ENCODE results near the gene C1orf105.

Gene C1orf105, protein sequence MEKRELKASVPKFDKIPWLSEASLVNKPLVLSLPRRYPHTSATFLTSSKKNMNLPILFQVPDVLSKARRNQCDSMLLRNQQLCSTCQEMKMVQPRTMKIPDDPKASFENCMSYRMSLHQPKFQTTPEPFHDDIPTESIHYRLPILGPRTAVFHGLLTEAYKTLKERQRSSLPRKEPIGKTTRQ

DNA sequence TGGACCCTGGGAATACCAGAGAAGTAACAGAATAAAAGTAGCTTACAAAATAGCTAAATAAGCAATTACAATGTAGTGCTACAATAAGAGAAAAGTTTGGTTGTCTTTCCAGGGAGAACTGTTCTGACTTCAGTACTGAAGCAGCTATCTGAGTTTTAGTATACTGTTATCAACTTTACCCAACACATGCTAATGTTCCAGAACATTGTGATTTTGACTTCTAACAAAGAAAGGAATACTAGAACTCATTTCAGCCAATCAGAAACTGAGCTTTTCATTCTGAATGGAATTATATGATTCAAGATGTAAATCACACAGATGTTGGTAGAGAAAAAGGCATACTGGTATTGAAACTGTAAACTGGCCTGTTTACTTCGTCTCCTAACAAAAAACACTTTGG lies at the start of gene C1orf105:
Gene C1orf105, plus strand, starts transcription at position 301 of the 400 bp plus-strand sequence. CDS start 201 bp downstream, outside the sequence.
- FAIRE-seq = peak; percentile 92

DNA sequence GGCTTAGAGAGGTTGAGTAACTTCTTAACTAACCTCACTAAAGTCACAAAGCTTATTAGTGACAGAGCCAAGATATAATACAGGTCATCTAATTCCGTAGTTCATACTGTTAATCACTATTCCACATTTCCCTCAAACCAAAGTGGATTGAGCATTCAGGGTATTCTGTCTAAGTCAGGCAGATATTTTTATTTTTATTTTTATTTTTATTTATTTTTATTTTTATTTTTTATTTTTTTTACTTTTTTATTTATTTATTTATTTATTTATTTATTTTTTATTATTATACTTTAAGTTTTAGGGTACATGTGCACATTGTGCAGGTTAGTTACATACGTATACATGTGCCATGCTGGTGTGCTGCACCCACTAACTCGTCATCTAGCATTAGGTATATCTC lies 48.8 kb upstream of the C1orf105 start:
- FAIRE-seq = peak; percentile 87

DNA sequence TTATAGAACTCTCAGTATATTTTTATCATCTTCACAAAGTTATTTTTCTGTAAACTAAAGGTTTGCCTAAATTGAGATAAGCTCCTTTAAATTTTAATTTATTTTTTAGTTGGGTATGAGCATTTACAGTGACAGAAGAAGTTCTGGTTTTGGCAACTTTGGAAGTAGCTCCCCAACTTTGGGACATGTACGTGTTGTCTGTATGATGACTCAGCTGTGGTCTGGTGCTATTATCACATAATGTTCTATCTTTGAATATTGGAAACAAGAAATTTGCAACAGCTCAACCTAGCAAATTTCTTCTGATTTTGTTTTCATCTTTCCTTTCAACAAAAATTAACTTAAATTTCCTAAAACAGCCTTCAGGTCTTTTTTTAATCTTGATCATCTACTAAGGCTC lies 46.6 kb upstream of the C1orf105 start:
- FAIRE-seq = no peak

DNA sequence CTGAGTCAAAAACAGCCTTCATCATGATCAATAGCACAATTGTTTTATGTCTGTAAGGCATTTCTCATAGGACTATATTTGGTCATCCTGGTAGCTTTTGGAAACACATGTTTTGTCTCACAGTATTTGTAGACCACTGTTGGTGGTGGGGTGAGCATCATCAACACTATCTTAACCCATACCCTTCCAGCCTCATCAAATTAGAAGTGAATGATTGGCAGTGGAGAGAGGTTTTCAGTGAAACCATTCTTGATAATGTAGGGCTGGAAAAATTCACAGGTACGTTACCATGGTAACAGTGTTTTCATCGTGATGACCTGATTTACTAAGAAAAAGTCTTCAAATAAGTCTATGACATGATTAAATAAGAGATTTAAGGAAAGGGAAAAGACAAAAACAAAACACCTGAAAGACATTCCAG lies 45.3 kb upstream of the C1orf105 start:
- no peak for FAIRE-seq

DNA sequence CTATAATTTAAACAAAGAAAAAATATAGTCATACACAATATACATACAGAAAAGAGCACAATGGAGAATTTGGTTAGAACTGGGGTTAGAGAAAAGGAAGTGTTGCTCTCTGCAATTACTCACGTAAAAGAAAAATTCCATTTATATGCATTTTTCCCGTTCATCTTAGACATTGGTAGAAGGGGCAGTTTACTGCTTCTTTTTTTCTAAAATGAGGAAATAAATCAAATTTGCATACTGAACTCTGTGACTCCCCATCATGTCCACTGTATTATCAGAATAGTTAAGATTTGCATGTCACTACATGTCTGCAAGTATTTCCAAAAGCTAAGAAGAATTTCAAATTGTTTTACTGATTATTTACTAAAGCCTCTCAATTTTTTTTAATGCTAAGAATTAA lies 44.1 kb upstream of the C1orf105 start:
- no peak for FAIRE-seq

DNA sequence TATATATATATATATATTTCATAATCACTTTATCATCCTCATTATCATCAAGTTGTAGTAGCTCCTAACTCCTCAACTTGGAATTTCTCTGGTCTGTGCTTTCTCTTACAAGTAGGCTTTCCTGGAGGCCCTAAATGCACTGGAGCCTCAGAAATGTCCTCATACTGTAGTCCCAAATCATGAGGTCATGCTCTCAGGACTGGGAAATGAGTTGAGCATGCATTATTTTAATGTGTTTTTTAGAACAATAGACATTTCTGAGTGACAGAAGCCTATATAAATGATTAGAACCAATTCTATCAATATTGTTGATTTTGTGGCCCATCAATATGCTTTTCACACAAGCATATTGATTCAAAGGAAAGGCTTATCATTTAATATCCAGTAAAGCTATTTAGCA lies 42.9 kb upstream of the C1orf105 start:
- no peak for FAIRE-seq

DNA sequence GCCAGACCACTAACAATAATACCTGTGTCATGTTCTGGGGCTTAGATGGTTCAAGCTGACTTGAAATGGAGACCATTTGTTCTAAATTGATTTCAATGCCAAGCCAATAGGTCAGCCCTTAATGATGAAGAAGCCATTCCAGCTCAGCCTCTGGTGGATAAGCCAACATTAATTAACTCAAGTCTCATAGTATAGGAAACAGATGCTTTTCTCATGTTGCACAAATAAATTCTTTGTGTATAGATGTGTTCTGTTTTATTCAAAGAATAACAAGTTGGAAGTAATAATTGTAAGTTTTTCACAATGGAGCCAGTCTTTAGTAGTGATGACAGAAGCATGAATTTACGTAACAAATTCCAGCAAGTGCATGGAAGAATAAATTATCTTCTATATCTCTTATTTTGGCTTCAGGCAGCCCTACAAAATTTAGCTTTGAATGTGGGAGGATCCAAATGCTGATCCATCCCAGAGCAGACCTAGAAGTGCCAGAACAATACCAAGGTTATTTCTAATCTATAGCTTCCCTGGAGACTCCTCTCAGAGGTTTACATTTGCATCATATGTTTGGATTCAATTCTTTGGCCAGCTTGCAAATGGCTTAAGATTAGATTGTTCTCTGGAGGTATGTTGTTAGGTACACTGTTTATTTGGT lies 42.2 kb upstream of the C1orf105 start:
- peak; percentile 100 for FAIRE-seq

DNA sequence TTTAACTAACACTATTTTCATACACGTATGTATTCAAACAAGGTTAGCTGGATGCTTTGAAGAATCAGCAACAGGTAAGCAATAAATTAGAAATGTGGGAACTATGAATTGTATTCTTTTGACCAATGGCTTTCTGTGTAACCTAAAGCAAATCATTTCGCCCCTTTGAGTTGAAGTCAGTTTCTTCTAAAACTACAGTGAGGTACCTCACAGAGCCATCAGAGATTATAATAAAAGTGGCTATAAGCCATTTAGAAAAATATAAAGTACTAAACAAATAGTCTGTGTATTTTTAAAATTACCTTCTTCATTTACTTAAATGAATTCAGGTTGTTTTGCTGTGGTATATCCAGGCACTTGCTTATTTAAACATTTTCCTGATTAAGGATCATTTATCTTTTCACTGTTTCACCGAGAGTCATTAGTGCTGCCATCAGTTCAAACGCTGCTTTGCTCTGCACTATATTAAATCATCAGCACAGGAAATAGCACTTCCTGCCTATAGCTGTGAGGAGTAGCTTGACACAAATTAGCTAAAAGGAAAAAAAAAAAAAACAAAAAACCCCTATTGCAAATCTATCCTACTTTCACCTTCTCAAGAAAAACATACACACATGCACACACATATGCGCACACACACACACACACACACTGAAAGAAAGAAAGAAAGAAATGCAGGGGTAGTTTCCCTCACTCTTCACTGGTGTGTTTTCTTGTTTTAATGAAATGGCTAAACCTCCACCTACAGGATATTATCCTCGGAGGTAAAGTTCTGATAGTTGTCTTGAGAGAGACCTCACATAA lies 39.8 kb upstream of the C1orf105 start:
- FAIRE-seq = no peak

DNA sequence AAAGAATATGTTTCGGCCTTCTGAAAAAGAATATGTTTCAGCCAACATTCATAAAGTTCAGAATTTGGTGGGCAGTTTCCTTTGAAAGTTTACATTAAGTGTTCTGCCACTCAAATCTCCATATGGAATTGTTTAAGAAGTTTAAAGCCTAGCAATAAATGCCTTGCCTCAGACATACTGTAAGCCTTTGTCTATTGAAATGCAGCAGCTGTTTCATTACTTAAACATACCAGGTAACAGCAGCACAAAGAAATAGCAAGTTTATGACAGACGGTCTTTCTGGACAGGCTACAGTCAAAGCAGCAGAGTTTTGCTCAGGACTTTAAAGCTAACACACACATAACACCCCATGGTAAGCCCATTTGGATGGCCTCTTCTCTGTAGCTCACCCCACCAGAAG lies 38.5 kb upstream of the C1orf105 start:
- FAIRE-seq = no peak

DNA sequence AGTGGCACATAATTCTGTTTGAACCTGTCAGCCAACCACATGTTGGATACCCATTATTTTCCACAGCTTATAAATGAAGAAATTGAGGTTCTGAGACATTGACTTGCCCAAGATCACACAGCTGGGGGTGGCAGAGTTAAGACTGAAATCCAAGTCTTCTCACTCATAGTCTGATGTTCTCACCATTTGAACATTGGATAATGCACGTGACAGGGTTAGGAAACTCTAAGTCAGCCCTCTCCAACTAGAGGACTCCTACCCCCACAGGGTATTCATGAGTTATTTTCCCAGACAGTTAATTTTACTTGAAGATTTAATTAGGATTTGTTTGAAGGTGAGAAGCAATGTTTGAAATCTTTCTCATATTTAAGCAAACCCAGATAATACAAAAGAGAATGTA lies 38.1 kb upstream of the C1orf105 start:
- FAIRE-seq = no peak

DNA sequence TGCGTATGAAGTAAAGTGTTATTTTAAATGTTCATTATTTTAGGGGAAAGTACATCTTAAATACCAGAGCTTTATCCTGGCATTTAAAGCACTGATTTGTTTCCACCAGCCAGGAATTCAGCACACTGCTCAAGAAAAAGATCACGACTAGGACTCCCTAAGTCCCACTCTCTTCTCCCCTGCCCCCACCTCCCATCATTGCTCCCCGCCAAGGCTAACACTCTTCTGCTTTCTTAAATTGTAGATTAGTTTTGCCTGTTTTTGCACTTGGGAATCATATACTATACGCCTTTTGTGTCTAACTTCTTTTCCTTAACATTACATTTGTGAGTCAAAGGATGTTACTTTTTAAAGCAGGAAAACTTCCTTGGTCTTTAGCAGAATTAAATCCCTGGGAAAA lies 37.5 kb upstream of the C1orf105 start:
- no peak for FAIRE-seq

DNA sequence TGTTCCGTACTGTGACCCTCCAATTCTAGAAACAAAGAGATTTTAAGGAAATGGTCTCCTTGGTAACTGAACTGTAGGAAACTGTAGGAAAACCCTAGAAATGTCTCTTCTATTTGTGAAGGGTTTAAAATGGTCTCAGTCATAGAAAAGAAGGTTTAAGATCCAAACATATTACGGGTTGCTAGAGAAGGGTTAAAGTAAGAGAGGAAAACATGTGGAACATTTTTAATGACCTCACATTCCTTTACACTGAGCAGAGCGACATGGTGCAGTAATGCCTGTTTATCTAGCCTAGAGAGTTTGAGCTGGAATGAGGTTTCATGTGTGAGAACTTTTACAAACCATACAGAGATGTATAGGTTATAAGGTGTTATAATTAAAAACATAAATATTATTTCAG lies 36.9 kb upstream of the C1orf105 start:
- FAIRE-seq = no peak

DNA sequence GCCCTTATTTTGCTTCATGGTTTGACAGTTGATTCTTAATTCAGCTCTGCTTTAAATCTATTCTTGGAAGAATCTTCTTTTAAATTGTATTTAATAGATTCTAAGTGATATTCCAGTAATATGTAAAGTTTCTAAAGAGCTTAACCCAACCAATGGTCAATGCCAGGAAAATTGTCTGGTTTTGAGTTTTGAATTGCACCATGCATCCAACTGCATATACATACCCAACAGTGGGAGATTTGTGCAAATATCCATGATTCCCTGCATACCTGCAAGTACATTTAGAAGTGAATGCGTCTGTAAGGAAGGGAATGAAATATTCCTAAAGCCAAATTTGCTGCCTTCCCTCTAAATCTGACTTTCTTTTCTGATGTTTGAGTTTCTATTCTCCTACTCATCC lies 35.8 kb upstream of the C1orf105 start:
- FAIRE-seq = no peak

DNA sequence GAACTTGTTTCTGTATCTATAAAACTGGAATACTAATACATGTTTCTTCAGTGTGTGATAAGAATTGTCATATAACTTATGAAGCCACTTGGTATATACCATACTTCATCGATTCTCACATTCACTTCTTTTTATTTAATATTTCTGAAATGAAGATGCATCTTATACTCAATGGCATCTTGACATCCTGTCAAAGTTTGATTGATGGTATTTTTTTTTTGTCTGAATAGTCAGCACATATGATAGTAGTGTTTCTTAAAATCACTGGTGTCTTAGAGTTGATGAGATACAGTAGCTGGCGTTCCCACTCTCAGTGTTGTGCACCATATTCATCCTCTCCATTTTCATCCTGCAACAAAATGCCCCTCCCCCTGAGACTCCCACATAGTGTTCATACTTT lies 34.4 kb upstream of the C1orf105 start:
- FAIRE-seq = no peak

DNA sequence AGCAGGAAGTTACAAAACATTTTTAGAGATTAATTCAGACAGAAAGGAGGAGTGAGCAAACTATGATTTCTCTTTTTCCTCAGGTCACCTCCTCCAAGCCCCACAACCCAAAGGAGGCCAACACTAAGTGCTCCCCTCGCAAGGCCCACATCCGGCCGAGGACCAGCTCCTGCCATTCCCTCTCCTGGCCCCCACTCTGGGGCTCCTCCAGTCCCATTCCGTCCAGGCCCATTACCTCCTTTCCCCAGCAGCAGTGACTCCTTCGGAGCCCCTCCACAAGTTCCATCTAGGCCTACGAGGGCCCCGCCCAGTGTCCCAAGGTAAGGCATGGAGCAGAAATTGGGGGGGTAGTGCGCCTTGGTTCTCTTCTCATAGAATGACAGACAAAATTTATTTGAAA lies 32.0 kb upstream of the C1orf105 start:
- FAIRE-seq = no peak

DNA sequence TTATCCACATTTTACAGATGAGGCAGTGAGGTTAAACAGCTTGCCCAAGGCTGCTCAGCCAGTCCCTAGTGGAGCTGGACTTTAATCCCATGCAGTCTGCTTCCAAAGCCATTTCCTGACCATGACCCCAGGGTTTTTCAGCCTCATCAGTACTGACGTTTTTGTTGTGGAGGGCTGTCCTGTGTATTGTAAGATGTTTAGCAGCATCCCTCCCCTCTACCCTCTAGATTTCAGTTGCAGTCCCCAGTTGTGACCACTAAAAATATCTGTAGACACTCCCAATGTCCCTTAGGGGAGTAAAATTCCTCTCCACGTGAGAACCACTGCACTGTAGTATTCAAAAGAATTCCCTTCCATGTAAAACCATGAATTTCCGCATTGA lies 30.2 kb upstream of the C1orf105 start:
- FAIRE-seq = peak; percentile 100

DNA sequence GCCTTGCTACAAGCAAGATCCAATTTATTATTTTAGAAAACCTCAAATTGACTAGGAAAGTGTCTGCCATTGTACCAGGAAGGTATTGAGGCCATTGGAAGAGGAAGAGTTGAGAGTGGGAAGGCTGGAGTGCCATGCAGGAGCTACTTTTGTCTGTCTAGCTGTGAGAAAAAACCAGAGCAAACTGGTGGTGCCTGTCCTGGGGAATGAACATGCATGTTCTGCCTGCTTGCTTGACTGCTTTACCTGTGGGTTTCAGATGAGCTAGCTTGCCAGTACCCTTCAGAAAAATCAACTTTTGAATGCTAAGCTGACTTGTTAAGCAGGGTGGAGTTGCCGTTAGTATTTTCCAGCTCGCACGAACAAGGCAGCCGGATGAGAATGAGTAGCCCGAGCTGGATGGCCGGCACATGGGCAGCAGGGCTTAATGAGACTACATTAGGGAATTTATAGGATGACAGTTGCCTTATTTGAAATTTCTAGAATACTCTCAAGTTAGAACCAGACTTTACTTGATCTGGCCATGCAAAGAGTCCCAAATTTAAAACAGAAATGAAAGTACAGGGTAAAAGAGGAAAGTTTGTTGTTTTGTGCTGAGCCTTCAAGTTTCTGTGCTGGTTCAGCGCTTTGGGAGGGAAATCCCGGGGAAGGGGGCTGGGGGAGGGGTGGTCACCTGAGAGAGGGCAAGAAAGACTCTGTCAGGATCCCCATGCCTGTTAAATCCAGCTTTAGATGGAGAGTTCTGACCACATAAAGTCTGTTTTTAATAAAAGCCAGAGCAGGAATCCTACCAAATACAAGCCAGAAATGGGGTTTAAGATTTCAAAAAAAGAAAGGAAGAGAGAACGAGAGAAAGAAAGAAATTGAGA lies 29.6 kb upstream of the C1orf105 start:
- FAIRE-seq = no peak

DNA sequence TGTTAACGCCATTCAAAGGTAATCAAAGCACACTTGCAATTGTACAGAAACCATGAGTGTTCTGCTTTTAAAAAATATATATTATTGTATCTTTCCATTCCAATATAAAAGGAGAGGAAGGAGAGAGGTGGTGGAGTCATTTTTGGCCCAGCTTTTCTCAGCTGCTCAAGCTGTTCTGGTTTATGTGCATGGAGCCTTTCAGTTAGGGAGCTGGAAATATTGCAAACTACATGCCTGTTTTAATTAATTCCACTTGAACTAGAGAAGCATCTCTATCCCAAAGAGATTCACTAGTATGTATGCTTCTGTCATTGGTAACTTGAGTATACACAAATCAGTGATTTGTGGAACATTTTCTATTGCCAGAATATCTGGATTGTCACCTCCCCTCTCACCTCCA lies 28.5 kb upstream of the C1orf105 start:
- FAIRE-seq = no peak

DNA sequence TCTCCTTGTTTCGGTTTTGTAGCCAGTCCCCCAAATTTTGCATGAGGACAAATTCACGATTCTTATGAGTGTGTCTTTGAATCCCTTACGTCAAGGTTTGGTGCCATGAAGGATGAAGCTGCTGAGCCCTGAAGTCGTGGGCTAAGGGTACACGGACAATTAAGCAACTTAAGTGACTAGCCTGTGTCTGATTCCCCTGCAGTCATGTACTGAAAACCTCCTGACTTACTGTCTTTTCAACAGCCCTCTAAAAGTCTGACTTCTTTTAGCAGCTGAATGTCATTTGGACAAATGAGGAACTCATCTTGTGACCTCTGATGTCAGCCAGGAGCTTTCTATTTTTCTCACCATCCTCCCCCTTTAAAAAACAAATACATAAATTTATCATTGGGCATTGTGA lies 27.1 kb upstream of the C1orf105 start:
- FAIRE-seq = peak; percentile 99

DNA sequence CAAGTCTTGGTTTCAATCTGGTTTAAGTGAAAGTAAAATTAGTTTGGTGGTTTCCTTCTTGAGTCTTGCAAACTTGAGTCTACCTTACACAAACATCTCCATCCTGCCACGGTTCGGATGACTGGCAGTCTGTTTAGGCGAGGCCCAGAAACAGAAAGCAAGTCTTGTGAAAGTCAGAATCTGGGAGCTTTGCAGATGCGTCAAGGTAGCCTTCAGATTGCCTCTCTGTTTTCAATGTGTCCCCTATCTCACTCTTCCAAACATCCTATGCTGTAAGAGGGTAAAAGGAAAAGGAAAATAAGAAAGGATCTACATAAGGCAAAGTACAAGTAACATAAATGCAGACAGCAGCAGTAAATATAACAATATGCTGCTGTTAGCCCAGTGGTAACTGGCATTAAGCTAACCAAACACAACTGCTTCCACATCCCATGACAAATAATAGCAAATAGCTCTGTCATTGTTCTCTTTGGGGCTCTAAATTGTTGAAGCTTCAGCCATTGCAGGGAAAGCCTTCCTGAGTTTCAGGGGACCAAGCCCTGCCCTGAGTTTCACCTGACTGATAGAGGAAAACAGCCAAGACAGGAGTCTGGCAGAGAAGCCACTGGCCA lies 26.2 kb upstream of the C1orf105 start:
- no peak for FAIRE-seq

DNA sequence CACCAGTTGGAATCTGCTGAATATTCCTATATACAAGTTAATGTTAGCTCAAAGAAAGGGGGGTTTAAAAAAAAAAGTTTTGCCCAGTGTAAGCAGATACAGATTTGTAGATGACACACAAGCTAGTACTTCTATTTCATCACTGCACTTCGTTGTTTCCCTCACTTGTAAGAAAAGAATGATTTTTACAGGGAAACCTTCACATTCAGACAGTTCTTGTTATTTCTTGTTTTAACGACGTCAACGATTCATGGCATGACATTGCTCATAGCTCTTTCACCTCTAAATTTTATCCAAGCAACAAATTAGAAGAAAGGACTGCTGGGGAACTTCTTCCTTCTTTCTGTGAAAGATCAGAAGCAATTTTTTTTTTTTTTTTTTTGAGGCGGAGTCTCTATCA lies 25.7 kb upstream of the C1orf105 start:
- no peak for FAIRE-seq

DNA sequence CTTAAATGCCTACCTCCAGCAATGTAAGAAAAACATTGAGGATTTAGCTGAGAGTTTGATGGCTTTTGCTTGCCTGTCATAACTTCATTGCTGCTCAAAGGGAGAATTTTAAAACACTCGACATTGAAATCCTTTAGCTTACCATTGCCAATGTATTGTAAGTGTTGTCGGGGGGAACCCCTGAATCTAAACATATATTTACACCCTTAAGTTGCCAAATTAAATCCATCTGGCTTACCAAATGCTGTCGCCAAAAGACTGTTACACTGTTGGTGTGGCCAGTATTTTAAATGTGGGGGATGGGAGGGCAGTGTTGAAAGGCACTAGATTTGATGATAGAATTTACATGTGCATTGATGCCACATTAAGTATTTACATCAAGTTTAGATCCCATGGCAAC lies 24.9 kb upstream of the C1orf105 start:
- FAIRE-seq = peak; percentile 66

DNA sequence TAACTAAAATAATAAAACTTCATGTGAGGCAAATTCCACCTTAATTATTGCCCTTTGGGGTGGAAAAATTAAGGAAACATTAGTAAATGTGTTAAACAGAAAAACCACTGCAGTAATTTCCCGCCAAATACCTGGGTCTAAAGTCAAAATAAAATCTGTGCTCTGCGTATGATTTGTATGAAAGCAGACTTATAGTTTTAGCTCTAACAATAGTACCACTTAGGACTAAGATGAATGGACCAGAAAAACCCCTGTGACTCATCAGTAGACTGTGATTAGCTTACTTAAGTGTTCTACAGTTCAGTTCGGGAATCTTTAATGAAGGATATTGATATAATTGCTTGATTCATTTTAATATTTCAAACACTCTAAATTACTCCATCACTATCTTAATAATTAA lies 23.3 kb upstream of the C1orf105 start:
- FAIRE-seq = no peak

All from TTC549 (cell line).